Transverse colon (tissue), 4 donors: ENCODE results near the gene XYLT1. TPM values are rescaled to one million over a fixed set of nuclear protein-coding genes. Genes with fewer than 3 reads are reported as not detected.

Source experiments
- DNase-seq: peaks from one replicate; pipeline ENCODE4 v3.0.0-alpha.2; 2019
- H3K27ac ChIP-seq, 4 donors: fragments of 200-600 bp; sonication (generic); 2 replicates each; pipeline ENCODE4 v1.5.1; 2016 to 2018; ENCODE audit warnings: inconsistent platforms in 4 of 4
- H3K27me3 ChIP-seq: fragments of 200-600 bp; sonication (generic); 2 replicates; pipeline ENCODE4 v1.5.1; 2017; ENCODE audit warnings: inconsistent platforms
- H3K36me3 ChIP-seq, 4 donors: fragments of 200-600 bp; sonication (generic); 2 replicates each; pipeline ENCODE4 v1.5.1; 2017 to 2019; ENCODE audit warnings: inconsistent platforms in 4 of 4
- H3K4me1 ChIP-seq, 4 donors: fragments of 200-600 bp; sonication (generic); 2 replicates each; pipeline ENCODE4 v1.5.1; 2017 to 2020; ENCODE audit warnings: inconsistent platforms in 4 of 4
- H3K4me3 ChIP-seq, 4 donors: fragments of 200-600 bp; sonication (generic); 1 replicate in 1 of 4; 2 replicates in 3 of 4; pipeline versions ENCODE4 v1.5.1 to v1.6.1; 2017 to 2019; ENCODE audit warnings: inconsistent platforms in 4 of 4
- H3K9me3 ChIP-seq, 2 donors: fragments of 200-600 bp; sonication (generic); 2 replicates each; pipeline ENCODE4 v1.5.1; 2017 to 2019; ENCODE audit warnings: inconsistent platforms in 2 of 2
- EP300 ChIP-seq: sonication (generic); formaldehyde crosslinking; IDR thresholded peaks from one replicate; pipeline ENCODE4 v1.6.1; 2017; ENCODE audit warnings: antibody characterized with exemption, low read depth
- POLR2A ChIP-seq: fragments of 450-650 bp; IDR thresholded peaks from one replicate; pipeline ENCODE4 v1.6.1; 2016; ENCODE audit warnings: antibody characterized with exemption, mild to moderate bottlenecking, moderate library complexity
- POLR2AphosphoS5 ChIP-seq, 3 donors: sonication (generic); formaldehyde crosslinking; IDR thresholded peaks; one replicate each; pipeline ENCODE4 v1.6.1; 2016; ENCODE audit warnings: antibody characterized with exemption in 3 of 3
- WGBS, 2 donors: methylation state at CpG; one replicate each; pipeline ENCODE4 v1.1.5; 2018; ENCODE audit warnings: low coverage in 1 of 2; 5-methylcytosine and 5-hydroxymethylcytosine counted together
- in situ Hi-C, 4 donors: fragments of 200-750 bp; cut with MboI; loops; one replicate each; pipeline versions ENCODE4 v1.15.0 to v1.15.1; 2017; ENCODE audit warnings: low sequenced_read_pairs in 3 of 4, low pct_ligation_motif_present in 1 of 4, low pct_unique_long_range_greater_than_20kb in 1 of 4
- intact Hi-C: fragments of 100-400 bp; cut with DNase I; formaldehyde crosslinking; loops from one replicate; pipeline ENCODE4 v1.15.1; 2023; ENCODE audit warnings: low total_unique reads
- total RNA-seq, 4 donors: library from RNA; depleted of rRNA; stranded (reverse); fragments of >200 nt; gene quantifications; one replicate each; pipeline ENCODE4 v1.1.0, GENCODE V29; 2016
- TF ChIP-seq, protein P1 (sequence below), 5 experiments: fragments of 200-600 bp in 3 of 5; fragments of 450-650 bp in 2 of 5; sonication (generic) in 3 of 5; IDR thresholded peaks; 1 replicate in 2 of 5; 2 replicates in 3 of 5; pipeline ENCODE4 v1.5.1; 2016 to 2017; ENCODE audit warnings: antibody characterized with exemption in 5 of 5, inconsistent platforms in 3 of 5, mild to moderate bottlenecking in 2 of 5, moderate library complexity in 1 of 5

The XYLT1 gene
- total RNA-seq, 4 donors from 2014 or later, result 22.3 to 44.6 (median 39.4) TPM

GRCh38 chr16:17134586-17134985, 336.2 kb downstream of the XYLT1 start:
- Histone ChIP-seq H3K36me3 (peaks cover 0 to 14% (median 5%) of the 10 kb centered on the region in 4 donors), H3K27ac (no peak overlapping the region), H3K4me1 (no peaks in the 10 kb centered on the region), H3K4me3 (no peak overlapping the region), H3K9me3 (no peaks in the 10 kb centered on the region), H3K27me3 (no peaks in the 10 kb centered on the region)
- in situ Hi-C loops, result no loop called here
- TF ChIP-seq, protein P1, sequence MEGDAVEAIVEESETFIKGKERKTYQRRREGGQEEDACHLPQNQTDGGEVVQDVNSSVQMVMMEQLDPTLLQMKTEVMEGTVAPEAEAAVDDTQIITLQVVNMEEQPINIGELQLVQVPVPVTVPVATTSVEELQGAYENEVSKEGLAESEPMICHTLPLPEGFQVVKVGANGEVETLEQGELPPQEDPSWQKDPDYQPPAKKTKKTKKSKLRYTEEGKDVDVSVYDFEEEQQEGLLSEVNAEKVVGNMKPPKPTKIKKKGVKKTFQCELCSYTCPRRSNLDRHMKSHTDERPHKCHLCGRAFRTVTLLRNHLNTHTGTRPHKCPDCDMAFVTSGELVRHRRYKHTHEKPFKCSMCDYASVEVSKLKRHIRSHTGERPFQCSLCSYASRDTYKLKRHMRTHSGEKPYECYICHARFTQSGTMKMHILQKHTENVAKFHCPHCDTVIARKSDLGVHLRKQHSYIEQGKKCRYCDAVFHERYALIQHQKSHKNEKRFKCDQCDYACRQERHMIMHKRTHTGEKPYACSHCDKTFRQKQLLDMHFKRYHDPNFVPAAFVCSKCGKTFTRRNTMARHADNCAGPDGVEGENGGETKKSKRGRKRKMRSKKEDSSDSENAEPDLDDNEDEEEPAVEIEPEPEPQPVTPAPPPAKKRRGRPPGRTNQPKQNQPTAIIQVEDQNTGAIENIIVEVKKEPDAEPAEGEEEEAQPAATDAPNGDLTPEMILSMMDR (IDR thresholded peaks at IDR 0.05), result no peak
- TF ChIP-seq POLR2AphosphoS5 (IDR thresholded peaks at IDR 0.05) (no peak), EP300 (no peak), POLR2A (no peak)
- DNase-seq, result no peak
- 76 to 80% methylated on average over 2 to 10 of the region's 10 CpGs for WGBS, 2 donors
- intact Hi-C loops, result no loop called here

- Histone ChIP-seq H3K27ac (no peak overlapping the region), H3K4me1 (no peaks in the 10 kb centered on the region), H3K4me3 (no peak overlapping the region), H3K27me3 (no peaks in the 10 kb centered on the region), H3K36me3 (peaks cover 0 to 14% (median 3%) of the 10 kb centered on the region in 4 donors), H3K9me3 (no peaks in the 10 kb centered on the region)
- TF ChIP-seq, protein P1 (IDR thresholded peaks at IDR 0.05), result no peak
- no peak for TF ChIP-seq EP300
- TF ChIP-seq POLR2AphosphoS5 (IDR thresholded peaks at IDR 0.05), result no peak
- TF ChIP-seq POLR2A, result no peak
- no peak for DNase-seq
- in situ Hi-C loops (no loop called here), intact Hi-C loops (no loop called here)
- WGBS, 2 donors, result 95 to 100% methylated on average over 5 of the region's 5 CpGs
Observed at GRCh38 chr16:17133851-17134250, 336.9 kb downstream of the XYLT1 start.

DNA sequence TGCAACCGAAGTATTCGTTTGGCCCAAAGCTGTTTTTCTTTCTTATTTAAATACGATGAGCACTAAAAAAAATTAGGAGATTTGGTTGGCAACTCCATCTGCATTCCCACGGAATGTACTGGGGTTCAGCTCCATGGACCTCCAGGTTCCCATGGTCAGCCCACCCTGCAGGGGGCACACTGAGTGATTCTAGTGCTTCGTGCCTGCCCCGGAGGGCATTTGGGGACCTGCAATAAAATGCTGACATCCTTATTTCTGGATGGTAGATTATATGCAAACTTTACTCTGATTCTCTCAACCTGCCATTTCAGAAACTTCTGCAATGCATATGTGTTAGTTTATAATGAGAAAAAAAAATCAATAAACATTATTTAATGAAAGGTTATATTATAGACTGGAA, 339.4 kb downstream of the XYLT1 start:
- no peak for DNase-seq
- Histone ChIP-seq H3K4me1 (no peaks in the 10 kb centered on the region), H3K27ac (no peak overlapping the region), H3K4me3 (no peak overlapping the region), H3K9me3 (no peaks in the 10 kb centered on the region), H3K27me3 (no peaks in the 10 kb centered on the region), H3K36me3 (peaks cover 0 to 8% (median 3%) of the 10 kb centered on the region in 4 donors)
- in situ Hi-C loops (no loop called here), intact Hi-C loops (no loop called here)
- no peak for TF ChIP-seq POLR2A
- TF ChIP-seq, protein P1 (IDR thresholded peaks at IDR 0.05), result no peak
- TF ChIP-seq EP300, result no peak
- no peak for TF ChIP-seq POLR2AphosphoS5 (IDR thresholded peaks at IDR 0.05)
- 86 to 95% methylated on average over 6 of the region's 6 CpGs for WGBS, 2 donors

DNA sequence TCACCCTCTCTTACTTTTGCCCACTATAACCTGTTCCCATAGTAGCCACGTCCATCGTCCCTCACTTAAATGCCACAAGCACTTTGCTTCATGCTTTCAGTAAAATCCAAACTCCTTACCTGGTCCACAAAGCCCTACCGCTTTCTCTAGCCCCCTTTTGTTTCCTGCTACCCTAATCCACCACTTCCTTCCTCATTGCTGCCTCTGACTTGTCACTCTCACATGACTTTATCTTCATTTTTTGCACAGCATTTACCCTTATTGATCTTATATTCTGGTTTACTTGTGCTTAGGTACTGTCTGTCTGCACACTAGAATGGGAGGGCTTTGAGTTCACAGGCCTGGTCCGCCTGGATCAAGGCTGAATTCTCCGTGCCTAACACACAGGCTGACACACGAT, 340.0 kb downstream of the XYLT1 start:
- Histone ChIP-seq H3K4me3 (no peak overlapping the region), H3K27ac (no peak overlapping the region), H3K4me1 (no peaks in the 10 kb centered on the region), H3K9me3 (no peaks in the 10 kb centered on the region), H3K27me3 (no peaks in the 10 kb centered on the region), H3K36me3 (peaks cover 0 to 8% (median 3%) of the 10 kb centered on the region in 4 donors)
- DNase-seq, result no peak
- TF ChIP-seq POLR2A, result no peak
- TF ChIP-seq, protein P1 (IDR thresholded peaks at IDR 0.05), result no peak
- no peak for TF ChIP-seq EP300
- no peak for TF ChIP-seq POLR2AphosphoS5 (IDR thresholded peaks at IDR 0.05)
- intact Hi-C loops, result no loop called here
- WGBS, 2 donors, result 84 to 98% methylated on average over 5 to 6 of the region's 6 CpGs
- in situ Hi-C loops, result no loop called here
